Right atrium auricular region (tissue), 2 donors: ENCODE data around the gene FOXO1. TPM values are rescaled to one million over a fixed set of nuclear protein-coding genes. Genes with fewer than 3 reads are reported as not detected.
A peak's percentile ranks its signal among the peaks of the same experiment; 100 is the strongest.

Experiments used
- DNase-seq: peaks from one replicate; pipeline ENCODE4 v3.0.0-alpha.2; 2019; ENCODE audit warnings: low spot score
- H3K27ac ChIP-seq, 2 donors: fragments of 200-600 bp; sonication (generic); 1 replicate in 1 of 2; 2 replicates in 1 of 2; pipeline ENCODE4 v1.5.1; 2016 to 2019
- H3K27me3 ChIP-seq, 2 donors: fragments of 200-600 bp; sonication (generic); one replicate each; pipeline versions ENCODE4 v1.5.1 to v1.6.0; 2017 to 2019
- H3K36me3 ChIP-seq: fragments of 200-600 bp; sonication (generic); one replicate; pipeline ENCODE4 v1.5.1; 2016
- H3K4me1 ChIP-seq, 2 donors: fragments of 200-600 bp; sonication (generic); one replicate each; pipeline versions ENCODE4 v1.5.1 to v1.6.0; 2017 to 2019
- H3K4me3 ChIP-seq, 2 donors: fragments of 200-600 bp; sonication (generic); 1 replicate in 1 of 2; 2 replicates in 1 of 2; pipeline ENCODE4 v1.5.1; 2017 to 2019; ENCODE audit warnings: mild to moderate bottlenecking in 1 of 2, moderate library complexity in 1 of 2
- H3K9me3 ChIP-seq, 2 donors: fragments of 200-600 bp; sonication (generic); one replicate each; pipeline ENCODE4 v1.5.1; 2019
- CTCF ChIP-seq, 2 donors: fragments of 200-600 bp; sonication (generic); IDR thresholded peaks; one replicate each; pipeline ENCODE4 v1.5.1; 2019; ENCODE audit warnings: antibody characterized with exemption in 2 of 2
- total RNA-seq, 2 donors: library from RNA; depleted of rRNA; stranded (reverse); fragments of >200 nt; gene quantifications; one replicate each; pipeline ENCODE4 v1.1.0, GENCODE V29; 2016

The FOXO1 gene
- total RNA-seq, 2 donors from 2014 or later, result 17.3 to 32.7 TPM

GRCh38 chr13:40613914-40614313 lies 52.5 kb downstream of the FOXO1 start:
- H3K36me3 ChIP-seq, result no peaks in the 10 kb centered on the region
- no peak for DNase-seq

GRCh38 chr13:40613192-40613818 lies 53.1 kb downstream of the FOXO1 start:
- Histone ChIP-seq H3K4me3 (no peak overlapping the region), H3K27me3 (no peaks in the 10 kb centered on the region), H3K36me3 (no peaks in the 10 kb centered on the region), H3K4me1 (peaks cover 0 to 53% of the 10 kb centered on the region in 2 donors), H3K9me3 (no peaks in the 10 kb centered on the region), H3K27ac (peak overlapping the region; percentile 28 to 40)
- no peak for DNase-seq
- no peak for TF ChIP-seq CTCF (IDR thresholded peaks at IDR 0.05)

More at GRCh38 chr13:40613914-40614313, 52.5 kb downstream of the FOXO1 start:
- peak overlapping the region; percentile 28 to 40 for H3K27ac ChIP-seq
- no peaks in the 10 kb centered on the region for H3K9me3 ChIP-seq
- H3K27me3 ChIP-seq, result no peaks in the 10 kb centered on the region
- no peak for TF ChIP-seq CTCF (IDR thresholded peaks at IDR 0.05)
- no peak overlapping the region for H3K4me3 ChIP-seq
- H3K4me1 ChIP-seq, result peaks cover 0 to 56% of the 10 kb centered on the region in 2 donors

- H3K9me3 ChIP-seq, result no peaks in the 10 kb centered on the region
- no peak overlapping the region for H3K4me3 ChIP-seq
- no peak for DNase-seq
- TF ChIP-seq CTCF (IDR thresholded peaks at IDR 0.05), result no peak
- no peaks in the 10 kb centered on the region for H3K36me3 ChIP-seq
- no peak overlapping the region for H3K27ac ChIP-seq
- H3K4me1 ChIP-seq, result peaks cover 0 to 47% of the 10 kb centered on the region in 2 donors
- H3K27me3 ChIP-seq, result no peaks in the 10 kb centered on the region
Measured at GRCh38 chr13:40612041-40612440, 54.4 kb downstream of the FOXO1 start.

- Histone ChIP-seq H3K4me3 (no peak overlapping the region), H3K9me3 (no peaks in the 10 kb centered on the region), H3K36me3 (no peaks in the 10 kb centered on the region), H3K4me1 (peaks cover 0 to 43% of the 10 kb centered on the region in 2 donors), H3K27me3 (no peaks in the 10 kb centered on the region), H3K27ac (no peak overlapping the region)
- no peak for DNase-seq
- TF ChIP-seq CTCF (IDR thresholded peaks at IDR 0.05), result no peak
Measured at GRCh38 chr13:40611635-40612034, 54.8 kb downstream of the FOXO1 start.

GRCh38 chr13:40611004-40611403 lies 55.4 kb downstream of the FOXO1 start:
- DNase-seq, result no peak
- H3K4me3 ChIP-seq, result no peak overlapping the region
- no peaks in the 10 kb centered on the region for H3K27me3 ChIP-seq
- no peaks in the 10 kb centered on the region for H3K36me3 ChIP-seq
- H3K4me1 ChIP-seq, result peaks cover 0 to 39% of the 10 kb centered on the region in 2 donors
- no peak for TF ChIP-seq CTCF (IDR thresholded peaks at IDR 0.05)
- H3K9me3 ChIP-seq, result no peaks in the 10 kb centered on the region
- no peak overlapping the region for H3K27ac ChIP-seq
